Neural cell (in vitro differentiated cells): ENCODE results near the gene EEF1B2.

Source experiments
- EP300 ChIP-seq: fragments of 450-650 bp; conservative IDR thresholded peaks from 2 replicates; pipeline ENCODE4 v1.6.1; 2014; ENCODE audit warnings: antibody characterized with exemption, mild to moderate bottlenecking, moderate library complexity; ENCODE audit not compliant: poor library complexity, severe bottlenecking
- EZH2 ChIP-seq: fragments of 200-600, 300-800 bp; shearing (Covaris generic), sonication (generic); IDR thresholded peaks from 2 replicates; pipeline ENCODE4 v1.6.1; 2014; ENCODE audit warnings: antibody characterized with exemption, low read length, borderline replicate concordance, mild to moderate bottlenecking; ENCODE audit not compliant: insufficient read depth, poor library complexity, severe bottlenecking
- MXI1 ChIP-seq: fragments of 450-650 bp; conservative IDR thresholded peaks from 2 replicates; pipeline ENCODE4 v1.6.1; 2014; ENCODE audit warnings: antibody characterized with exemption, mild to moderate bottlenecking; ENCODE audit not compliant: poor library complexity, severe bottlenecking
- POLR2AphosphoS5 ChIP-seq: IDR thresholded peaks from 2 replicates; pipeline ENCODE4 v1.6.1; 2012
- RAD21 ChIP-seq: fragments of 450-650 bp; conservative IDR thresholded peaks from 2 replicates; pipeline ENCODE4 v1.6.1; 2014; ENCODE audit warnings: antibody characterized with exemption, mild to moderate bottlenecking, moderate library complexity
- SMC3 ChIP-seq: fragments of 450-650 bp; conservative IDR thresholded peaks from 2 replicates; pipeline ENCODE4 v1.6.1; 2014; ENCODE audit warnings: antibody characterized with exemption, mild to moderate bottlenecking, moderate library complexity; ENCODE audit not compliant: poor library complexity
- TAF1 ChIP-seq: IDR thresholded peaks from 2 replicates; pipeline ENCODE4 v1.6.1; 2012; ENCODE audit warnings: low read depth
- TF ChIP-seq, protein P1 (sequence below): IDR thresholded peaks from 2 replicates; pipeline ENCODE4 v1.6.1; 2012; ENCODE audit warnings: borderline replicate concordance
- TF ChIP-seq, protein P2 (sequence below): fragments of 450-650 bp; IDR thresholded peaks from 2 replicates; pipeline ENCODE4 v1.5.1; 2014; ENCODE audit warnings: antibody characterized with exemption, mild to moderate bottlenecking, moderate library complexity; ENCODE audit not compliant: poor library complexity, severe bottlenecking

DNA sequence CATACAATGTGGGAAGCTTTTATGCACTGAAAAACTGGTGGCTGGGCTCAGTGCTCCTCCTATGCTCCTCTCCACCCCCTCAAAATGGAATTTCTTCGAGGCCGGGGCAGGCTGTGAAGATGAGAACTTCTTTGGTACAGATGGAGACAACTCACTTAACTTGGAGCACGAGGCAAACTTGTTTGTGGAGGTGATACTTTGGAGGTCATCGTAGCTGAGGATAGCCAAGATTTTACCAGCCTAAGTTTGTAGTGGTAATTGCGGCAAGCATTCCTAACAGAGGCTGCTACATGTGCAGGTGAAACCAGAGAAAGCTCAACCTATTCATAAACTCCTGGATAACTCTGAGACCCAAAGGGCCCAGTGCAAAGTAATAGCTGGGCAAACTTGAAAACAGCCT is 14.0 kb upstream of the EEF1B2 start:
- TF ChIP-seq, protein P1, sequence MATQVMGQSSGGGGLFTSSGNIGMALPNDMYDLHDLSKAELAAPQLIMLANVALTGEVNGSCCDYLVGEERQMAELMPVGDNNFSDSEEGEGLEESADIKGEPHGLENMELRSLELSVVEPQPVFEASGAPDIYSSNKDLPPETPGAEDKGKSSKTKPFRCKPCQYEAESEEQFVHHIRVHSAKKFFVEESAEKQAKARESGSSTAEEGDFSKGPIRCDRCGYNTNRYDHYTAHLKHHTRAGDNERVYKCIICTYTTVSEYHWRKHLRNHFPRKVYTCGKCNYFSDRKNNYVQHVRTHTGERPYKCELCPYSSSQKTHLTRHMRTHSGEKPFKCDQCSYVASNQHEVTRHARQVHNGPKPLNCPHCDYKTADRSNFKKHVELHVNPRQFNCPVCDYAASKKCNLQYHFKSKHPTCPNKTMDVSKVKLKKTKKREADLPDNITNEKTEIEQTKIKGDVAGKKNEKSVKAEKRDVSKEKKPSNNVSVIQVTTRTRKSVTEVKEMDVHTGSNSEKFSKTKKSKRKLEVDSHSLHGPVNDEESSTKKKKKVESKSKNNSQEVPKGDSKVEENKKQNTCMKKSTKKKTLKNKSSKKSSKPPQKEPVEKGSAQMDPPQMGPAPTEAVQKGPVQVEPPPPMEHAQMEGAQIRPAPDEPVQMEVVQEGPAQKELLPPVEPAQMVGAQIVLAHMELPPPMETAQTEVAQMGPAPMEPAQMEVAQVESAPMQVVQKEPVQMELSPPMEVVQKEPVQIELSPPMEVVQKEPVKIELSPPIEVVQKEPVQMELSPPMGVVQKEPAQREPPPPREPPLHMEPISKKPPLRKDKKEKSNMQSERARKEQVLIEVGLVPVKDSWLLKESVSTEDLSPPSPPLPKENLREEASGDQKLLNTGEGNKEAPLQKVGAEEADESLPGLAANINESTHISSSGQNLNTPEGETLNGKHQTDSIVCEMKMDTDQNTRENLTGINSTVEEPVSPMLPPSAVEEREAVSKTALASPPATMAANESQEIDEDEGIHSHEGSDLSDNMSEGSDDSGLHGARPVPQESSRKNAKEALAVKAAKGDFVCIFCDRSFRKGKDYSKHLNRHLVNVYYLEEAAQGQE = no peak
- TF ChIP-seq, protein P2, sequence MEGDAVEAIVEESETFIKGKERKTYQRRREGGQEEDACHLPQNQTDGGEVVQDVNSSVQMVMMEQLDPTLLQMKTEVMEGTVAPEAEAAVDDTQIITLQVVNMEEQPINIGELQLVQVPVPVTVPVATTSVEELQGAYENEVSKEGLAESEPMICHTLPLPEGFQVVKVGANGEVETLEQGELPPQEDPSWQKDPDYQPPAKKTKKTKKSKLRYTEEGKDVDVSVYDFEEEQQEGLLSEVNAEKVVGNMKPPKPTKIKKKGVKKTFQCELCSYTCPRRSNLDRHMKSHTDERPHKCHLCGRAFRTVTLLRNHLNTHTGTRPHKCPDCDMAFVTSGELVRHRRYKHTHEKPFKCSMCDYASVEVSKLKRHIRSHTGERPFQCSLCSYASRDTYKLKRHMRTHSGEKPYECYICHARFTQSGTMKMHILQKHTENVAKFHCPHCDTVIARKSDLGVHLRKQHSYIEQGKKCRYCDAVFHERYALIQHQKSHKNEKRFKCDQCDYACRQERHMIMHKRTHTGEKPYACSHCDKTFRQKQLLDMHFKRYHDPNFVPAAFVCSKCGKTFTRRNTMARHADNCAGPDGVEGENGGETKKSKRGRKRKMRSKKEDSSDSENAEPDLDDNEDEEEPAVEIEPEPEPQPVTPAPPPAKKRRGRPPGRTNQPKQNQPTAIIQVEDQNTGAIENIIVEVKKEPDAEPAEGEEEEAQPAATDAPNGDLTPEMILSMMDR = no peak
- TF ChIP-seq EP300 = no peak
- TF ChIP-seq RAD21 = no peak
- TF ChIP-seq SMC3 = no peak
- TF ChIP-seq MXI1 = no peak
- no peak for TF ChIP-seq TAF1
- TF ChIP-seq EZH2 = no peak
- no peak for TF ChIP-seq POLR2AphosphoS5
